ENCODE measurements around the gene RGS7.
"Not testable (repeated sequence)": the region's sequence is repeated elsewhere in the genome, so short reads cannot be mapped to it uniquely, and the experiment has no call there.

The RGS7 gene

GRCh38 chr1:241203817-241204216, 153.2 kb downstream of the RGS7 start:
- no peak for DNase-seq

- no peak for DNase-seq
Observed at GRCh38 chr1:241202401-241202800, 154.6 kb downstream of the RGS7 start.

GRCh38 chr1:241186716-241187115, 170.3 kb downstream of the RGS7 start:
- no peak for DNase-seq

GRCh38 chr1:241181971-241182370, 175.0 kb downstream of the RGS7 start:
- no peak for DNase-seq

- DNase-seq, result no peak
Observed at GRCh38 chr1:241181471-241181870, 175.5 kb downstream of the RGS7 start.

- DNase-seq, result no peak
Observed at GRCh38 chr1:241180569-241180968, 176.4 kb downstream of the RGS7 start.

GRCh38 chr1:241177660-241178059, 179.3 kb downstream of the RGS7 start:
- DNase-seq, result no peak

- DNase-seq, result no peak
Observed at GRCh38 chr1:241172486-241172885, 184.5 kb downstream of the RGS7 start.

- no peak for DNase-seq
Observed at GRCh38 chr1:241171991-241172390, 185.0 kb downstream of the RGS7 start.

GRCh38 chr1:241167121-241167630, 189.8 kb downstream of the RGS7 start:
- DNase-seq, result no peak

- DNase-seq, result no peak
Observed at GRCh38 chr1:241166625-241167024, 190.4 kb downstream of the RGS7 start.

- DNase-seq, result not testable (repeated sequence)
Observed at GRCh38 chr1:241165256-241165655, 191.7 kb downstream of the RGS7 start.

- no peak for DNase-seq
Observed at GRCh38 chr1:241163363-241163762, 193.6 kb downstream of the RGS7 start.

- DNase-seq, result no peak
Observed at GRCh38 chr1:241161188-241161689, 195.8 kb downstream of the RGS7 start.

- DNase-seq, result no peak
Observed at GRCh38 chr1:241157435-241157834, 199.6 kb downstream of the RGS7 start.

- DNase-seq, result no peak
Observed at GRCh38 chr1:241156231-241156965, 200.6 kb downstream of the RGS7 start.

- no peak for DNase-seq
Observed at GRCh38 chr1:241145881-241146280, 211.1 kb downstream of the RGS7 start.

GRCh38 chr1:241143765-241144442, 213.1 kb downstream of the RGS7 start:
- DNase-seq, result no peak

- DNase-seq, result no peak
Observed at GRCh38 chr1:241142493-241142892, 214.5 kb downstream of the RGS7 start.

GRCh38 chr1:241141646-241142045, 215.4 kb downstream of the RGS7 start:
- DNase-seq, result not testable (repeated sequence)

GRCh38 chr1:241140670-241141069, 216.3 kb downstream of the RGS7 start:
- no peak for DNase-seq

GRCh38 chr1:241139047-241139446, 218.0 kb downstream of the RGS7 start:
- DNase-seq, result no peak

GRCh38 chr1:241138248-241138647, 218.8 kb downstream of the RGS7 start:
- no peak for DNase-seq

GRCh38 chr1:241136389-241136788, 220.6 kb downstream of the RGS7 start:
- no peak for DNase-seq

Data from activated naive CD4-positive, alpha-beta T cell treated with anti-CD3 and anti-CD28 coated beads, Interleukin-2, amount 50 U/mL, for 16 hours (primary cell).